HG02973 (cell line): Measurements from ENCODE around the gene P4HA3.

Experiments
- ATAC-seq: cut with Tn5 transposase; IDR thresholded peaks from one replicate; pipeline ENCODE4 v1.9.1; 2021; ENCODE audit warnings: moderate library complexity; ENCODE audit not compliant: unreplicated experiment

P4HA3 gene

DNA sequence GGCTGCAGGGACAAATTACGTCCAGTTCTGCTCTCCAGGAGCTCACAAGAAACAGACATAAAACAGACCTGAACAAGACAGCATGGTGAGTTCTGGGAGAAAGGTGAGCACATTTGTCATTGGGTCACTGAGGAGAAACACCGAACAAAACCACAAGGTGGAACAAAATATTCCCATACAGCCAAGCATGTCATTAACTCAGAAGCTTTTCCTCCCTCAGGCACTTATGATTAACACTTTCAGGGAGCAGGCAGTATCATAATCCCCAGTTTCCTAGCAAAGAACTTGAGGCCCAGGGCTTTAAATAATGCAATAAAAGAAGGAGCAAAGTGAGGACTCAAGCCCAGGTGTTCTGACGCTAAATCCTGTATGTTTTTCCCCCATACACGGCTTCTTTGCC lies 43.0 kb downstream of the P4HA3 start:
- no peak for ATAC-seq

- no peak for ATAC-seq
These were observed 44.4 kb downstream of the P4HA3 start for GRCh38 chr11:74267014-74267413.

DNA sequence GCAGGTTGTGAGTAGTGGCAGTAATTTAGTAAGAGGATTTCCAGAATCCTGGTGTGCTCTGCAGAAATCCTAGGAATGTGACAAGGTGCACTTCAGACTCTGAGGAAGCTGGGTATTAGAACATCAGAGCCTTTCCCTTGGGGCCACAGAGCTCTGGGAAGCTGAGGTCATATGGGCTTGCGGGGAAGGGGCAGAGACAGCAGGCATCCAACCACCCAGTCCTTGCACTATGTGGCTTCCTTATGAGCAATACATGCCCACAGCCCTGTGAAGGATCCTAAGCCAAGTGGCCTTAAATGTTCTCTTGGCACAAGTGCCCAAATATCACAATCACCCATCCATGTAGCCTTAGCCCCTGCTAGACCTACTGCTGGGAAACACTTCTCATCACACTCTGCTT lies 46.2 kb downstream of the P4HA3 start:
- no peak for ATAC-seq

GRCh38 chr11:74262725-74263124 lies 48.7 kb downstream of the P4HA3 start:
- no peak for ATAC-seq

- no peak for ATAC-seq
These were observed 53.4 kb downstream of the P4HA3 start for GRCh38 chr11:74257959-74258553.

GRCh38 chr11:74256378-74257133 lies 54.9 kb downstream of the P4HA3 start:
- no peak for ATAC-seq

DNA sequence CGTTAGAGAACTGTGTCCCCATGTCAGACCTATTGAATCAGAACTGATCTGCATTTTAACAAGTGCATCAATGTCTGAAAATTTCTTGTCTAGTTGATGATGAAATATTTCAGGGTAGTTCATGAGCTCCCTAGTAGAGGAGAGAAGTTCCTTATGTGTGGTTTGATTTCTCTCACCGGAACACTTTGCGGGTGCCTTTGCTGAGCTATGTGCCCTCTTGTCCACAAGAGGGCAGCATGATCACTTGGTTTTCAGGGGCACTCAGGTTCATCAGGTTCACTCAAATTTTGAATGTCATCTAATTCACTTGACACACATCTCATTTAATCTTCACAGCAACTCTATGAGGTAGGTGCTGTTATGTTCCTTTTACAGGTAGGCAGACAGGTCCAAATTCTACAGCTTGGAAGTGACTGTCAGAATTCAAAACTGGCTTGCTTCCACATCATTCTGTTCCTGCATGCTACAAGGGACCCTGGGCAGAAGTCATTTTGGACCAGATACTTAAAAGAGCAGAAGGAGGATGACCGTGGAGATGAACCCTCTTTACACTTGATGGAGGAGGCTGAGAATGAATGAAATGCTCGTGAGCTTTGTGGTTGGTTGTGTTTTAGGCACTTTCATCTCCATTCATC lies 55.6 kb downstream of the P4HA3 start:
- no peak for ATAC-seq

DNA sequence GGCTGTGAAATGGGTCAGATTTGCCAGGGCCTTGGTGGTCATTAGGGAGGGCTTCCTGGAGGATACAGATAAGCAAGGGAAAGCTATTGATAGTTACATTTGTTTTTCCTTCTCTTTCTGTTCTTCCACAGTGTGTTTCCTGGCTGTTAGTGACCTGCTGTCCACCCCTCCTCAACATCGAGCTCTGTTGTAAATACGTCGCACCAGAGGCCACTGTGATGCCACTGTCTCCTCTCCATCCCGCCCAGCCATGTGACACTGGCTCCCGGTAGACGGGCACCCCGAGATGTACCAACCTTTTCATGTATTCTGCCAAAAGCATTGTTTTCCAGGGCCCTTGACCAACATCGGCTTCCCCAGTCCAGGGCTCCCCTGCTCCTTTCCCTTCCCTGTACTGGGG lies 58.1 kb downstream of the P4HA3 start:
- no peak for ATAC-seq

DNA sequence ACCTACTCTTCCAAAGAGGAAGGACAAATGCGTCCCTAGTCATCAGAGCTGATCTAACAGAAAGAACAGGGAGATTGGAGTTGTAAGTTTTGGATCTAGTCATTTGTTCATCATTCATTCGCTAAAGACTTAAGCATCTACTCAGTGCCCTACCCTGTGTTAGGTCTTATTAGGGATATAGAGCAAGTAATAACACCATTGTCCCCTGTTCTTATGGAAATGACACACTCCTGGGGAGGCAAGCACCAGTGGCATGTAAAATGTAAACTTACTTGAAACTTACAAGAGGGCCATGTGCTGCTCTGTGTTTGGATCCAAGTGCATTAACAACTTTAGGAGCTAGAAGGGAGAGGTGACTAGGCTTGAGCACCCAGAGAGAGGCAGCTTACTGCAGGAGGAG lies 61.9 kb downstream of the P4HA3 start:
- no peak for ATAC-seq

DNA sequence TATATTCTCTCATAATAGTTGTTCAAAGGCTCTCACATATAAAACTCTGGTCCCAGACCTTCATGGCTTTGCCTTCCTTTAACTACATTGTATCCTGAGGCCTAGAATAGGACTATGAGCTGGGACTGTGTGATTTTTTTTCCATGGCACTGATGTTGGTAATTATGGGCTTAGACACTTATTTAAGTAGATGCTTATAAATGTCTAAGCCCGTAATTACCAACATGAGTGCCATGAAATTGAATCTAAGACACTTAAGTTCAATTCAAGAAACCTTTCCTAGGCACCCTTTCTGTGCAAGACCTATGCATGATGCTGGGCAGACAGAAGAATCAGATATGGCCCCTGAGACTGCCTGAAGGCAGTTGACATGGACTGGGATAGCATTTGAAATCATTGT lies 63.0 kb downstream of the P4HA3 start:
- no peak for ATAC-seq

DNA sequence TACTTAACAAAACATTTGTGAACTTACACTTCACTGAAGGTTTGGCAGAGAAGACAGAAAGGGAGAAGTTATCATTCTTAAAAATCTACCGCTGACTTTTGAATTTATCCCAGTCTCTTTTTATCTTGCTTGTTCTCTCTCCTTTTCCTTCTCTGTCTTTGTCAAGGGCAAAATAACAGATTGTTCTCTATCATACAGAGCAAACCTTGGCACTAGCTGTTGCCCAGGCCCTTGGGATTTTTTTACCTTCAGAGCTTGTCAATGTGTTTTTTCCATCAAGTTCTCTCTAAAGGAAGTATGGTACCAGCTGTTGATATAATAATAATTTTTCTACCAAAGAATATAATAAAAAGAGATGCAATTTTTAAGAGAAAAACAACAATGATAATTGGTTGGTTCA lies 73.2 kb downstream of the P4HA3 start:
- ATAC-seq, result no peak

DNA sequence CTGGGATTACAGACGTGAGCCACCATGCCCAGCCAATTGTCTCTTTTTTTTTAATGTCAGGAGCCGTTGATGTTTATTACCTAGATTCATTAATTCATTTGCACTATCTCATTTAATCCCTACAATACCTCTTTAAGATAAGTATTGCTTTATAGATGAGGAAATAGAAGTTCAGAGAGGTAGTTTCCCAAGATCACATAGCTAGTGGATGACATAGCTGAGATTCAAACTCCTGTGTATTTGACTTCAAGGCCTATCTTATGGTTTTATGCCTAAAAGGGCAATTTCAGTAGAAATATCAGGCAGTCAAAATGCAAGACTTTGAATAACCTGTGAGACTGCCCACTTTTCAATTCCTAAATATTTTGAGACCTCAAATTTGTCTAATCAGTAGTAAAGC lies 73.9 kb downstream of the P4HA3 start:
- no peak for ATAC-seq

DNA sequence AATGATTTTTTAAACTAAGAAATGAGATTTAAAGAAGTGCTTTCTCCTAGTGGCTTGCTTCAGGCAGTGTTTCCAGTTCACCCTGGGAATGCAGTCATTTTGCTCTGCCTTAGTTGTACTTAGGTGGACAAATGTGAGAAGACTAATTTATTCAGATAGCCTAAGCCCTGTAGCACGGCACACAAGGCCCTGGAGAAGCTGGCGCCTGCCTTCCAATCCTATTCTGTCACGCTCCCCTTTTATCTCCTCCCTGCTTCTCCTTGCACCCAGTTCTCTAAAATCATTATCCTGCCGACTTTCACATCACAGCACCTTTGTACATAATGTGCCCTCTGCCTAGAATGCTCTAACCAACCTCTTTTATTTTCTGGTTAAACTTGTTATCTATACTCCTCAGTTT lies 76.3 kb downstream of the P4HA3 start:
- ATAC-seq, result no peak

- ATAC-seq, result no peak
These were observed 77.8 kb downstream of the P4HA3 start for GRCh38 chr11:74233683-74234082.

- no peak for ATAC-seq
These were observed 79.0 kb downstream of the P4HA3 start for GRCh38 chr11:74232311-74232950.

GRCh38 chr11:74226907-74227306 lies 84.5 kb downstream of the P4HA3 start:
- ATAC-seq, result no peak

DNA sequence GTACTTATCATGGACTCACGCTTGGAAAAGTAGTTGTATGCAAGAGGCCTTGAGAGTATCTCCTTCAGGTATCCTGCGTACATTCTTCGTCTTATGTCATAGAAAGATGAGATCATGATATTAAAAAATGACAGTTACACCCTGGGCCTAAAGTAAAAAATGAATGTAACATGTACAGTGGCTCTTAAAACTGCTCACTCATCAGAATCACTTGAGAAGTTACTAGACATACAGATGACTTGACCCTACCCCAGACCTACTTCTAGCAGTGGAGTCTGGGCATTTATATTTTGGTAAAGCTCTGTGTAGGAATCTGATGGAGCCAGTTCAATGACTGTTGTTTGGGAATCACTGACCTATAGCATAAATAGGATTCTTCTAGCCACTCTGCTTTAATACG lies 85.9 kb downstream of the P4HA3 start:
- ATAC-seq, result no peak

- ATAC-seq, result no peak
These were observed 89.6 kb downstream of the P4HA3 start for GRCh38 chr11:74221816-74222215.

- no peak for ATAC-seq
These were observed 91.1 kb downstream of the P4HA3 start for GRCh38 chr11:74220376-74220775.
